HFFc6 (cell line): ENCODE data around the gene PROS1. TPM values are rescaled to one million over a fixed set of nuclear protein-coding genes. Genes with fewer than 3 reads are reported as not detected.

Experiments used
- DNase-seq: peaks from one replicate; pipeline ENCODE4 v3.0.0-alpha.2; 2018
- H3K27ac Mint-ChIP-seq: 2 replicates; pipeline ENCODE4 v1.8.0; 2020; ENCODE audit warnings: mild to moderate bottlenecking, mixed read lengths
- H3K27me3 Mint-ChIP-seq: 2 replicates; pipeline ENCODE4 v1.8.0; 2021; ENCODE audit warnings: mild to moderate bottlenecking, moderate library complexity, mixed read lengths; ENCODE audit not compliant: insufficient read depth
- H3K36me3 Mint-ChIP-seq: 2 replicates; pipeline ENCODE4 v1.8.0; 2021; ENCODE audit warnings: low read depth, mixed read lengths
- H3K4me1 Mint-ChIP-seq: 2 replicates; pipeline ENCODE4 v1.8.0; 2020; ENCODE audit warnings: low read depth, mixed read lengths
- H3K4me3 Mint-ChIP-seq: 2 replicates; pipeline ENCODE4 v1.8.0; 2020; ENCODE audit warnings: mild to moderate bottlenecking, moderate library complexity, mixed read lengths
- H3K9me3 Mint-ChIP-seq: 2 replicates; pipeline ENCODE4 v1.8.0; 2020; ENCODE audit warnings: mild to moderate bottlenecking, mixed read lengths
- long read RNA-seq: library from polyadenylated mRNA; unstranded; transcript quantifications from one replicate; pipeline ENCODE4 v2.0.0, GENCODE V29; 2019
- total RNA-seq, 6 experiments: library from RNA; stranded (reverse); fragmentation: NEBNext Ultra II Directional; extraction: Animal tissue kit (Norgen Biotek cat#: 25700); gene quantifications; 2 replicates in 1 of 6; 3 replicates in 5 of 6; pipeline ENCODE4 v1.2.3, GENCODE V29; 2021
- TF ChIP-seq, protein P1 (sequence below): fragments of 200-600 bp; sonication (generic); IDR thresholded peaks from 2 replicates; pipeline ENCODE4 v1.5.0; 2021; ENCODE audit warnings: antibody characterized with exemption, mild to moderate bottlenecking

Gene PROS1
- total RNA-seq: 1 to 10 TPM; 1.1 to 2.0 (median 1.7) TPM
- long read RNA-seq, partial matches to known transcripts: 1 of 1 reads
- long read RNA-seq, other reads (novel, unspliced or antisense): 0 of 1 reads

DNA sequence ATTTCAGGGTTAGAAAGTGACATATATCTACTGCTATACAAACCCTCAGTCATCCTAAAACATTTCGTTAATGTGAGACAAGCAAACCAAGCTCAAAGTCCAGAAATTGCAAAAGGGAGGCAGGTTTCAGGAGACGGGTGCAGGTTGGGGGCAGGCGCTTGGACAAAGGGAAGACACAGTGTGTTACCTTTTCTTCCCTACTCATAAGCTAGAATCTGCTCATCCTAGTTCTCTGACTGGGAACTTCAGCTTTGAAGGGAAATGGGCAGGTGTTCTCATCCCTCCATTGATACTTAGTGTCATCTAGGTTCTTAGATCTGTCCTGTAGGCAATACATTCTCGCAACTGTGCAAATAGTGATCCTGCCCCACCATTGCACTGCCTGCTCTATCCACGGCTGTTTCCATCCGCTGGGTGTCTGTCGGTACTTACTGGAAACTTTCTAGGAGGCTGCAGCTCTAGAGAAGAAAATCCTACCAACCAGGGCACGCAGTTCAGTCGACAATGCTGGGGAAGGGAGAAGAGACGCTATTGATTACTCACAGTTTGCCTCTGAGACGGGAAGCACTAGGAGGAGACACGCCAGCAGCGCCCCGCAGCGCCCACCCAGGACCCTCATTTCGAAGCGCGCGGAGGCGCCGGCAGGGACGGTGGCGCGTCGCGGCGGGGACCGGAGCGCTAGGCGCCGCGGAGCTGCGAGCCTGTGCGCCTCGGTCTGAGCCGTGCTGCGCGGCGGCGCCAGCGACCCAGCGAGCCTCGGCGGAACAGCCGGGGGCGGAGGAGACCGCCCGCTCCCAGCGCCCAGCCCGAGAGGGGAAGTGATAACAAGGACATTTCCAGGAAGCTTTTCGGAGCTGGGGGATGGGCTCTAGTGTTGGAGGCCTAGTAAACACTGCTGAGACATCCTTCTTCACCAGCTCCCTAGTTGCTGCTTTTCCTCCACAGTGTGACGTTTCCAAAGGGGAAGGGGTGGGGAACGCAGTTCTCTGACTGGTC, at the start of gene PROS1:
TSS of gene PROS1 (minus strand) at position 766 of the 996 bp plus-strand sequence. CDS start at position 619, 147 bp downstream.
- Mint-ChIP-seq H3K27ac (peak within 1 kb of the TSS; percentile 87), H3K36me3 (no peaks in the 10 kb centered on the region), H3K4me1 (peaks cover 21% of the 10 kb centered on the region), H3K4me3 (peak within 1 kb of the TSS; percentile 86), H3K27me3 (no peaks in the 10 kb centered on the region; the same call in 1 of the 2 replicates), H3K9me3 (no peaks in the 10 kb centered on the region)
- peak; percentile 44 for DNase-seq
- TF ChIP-seq, protein P1, sequence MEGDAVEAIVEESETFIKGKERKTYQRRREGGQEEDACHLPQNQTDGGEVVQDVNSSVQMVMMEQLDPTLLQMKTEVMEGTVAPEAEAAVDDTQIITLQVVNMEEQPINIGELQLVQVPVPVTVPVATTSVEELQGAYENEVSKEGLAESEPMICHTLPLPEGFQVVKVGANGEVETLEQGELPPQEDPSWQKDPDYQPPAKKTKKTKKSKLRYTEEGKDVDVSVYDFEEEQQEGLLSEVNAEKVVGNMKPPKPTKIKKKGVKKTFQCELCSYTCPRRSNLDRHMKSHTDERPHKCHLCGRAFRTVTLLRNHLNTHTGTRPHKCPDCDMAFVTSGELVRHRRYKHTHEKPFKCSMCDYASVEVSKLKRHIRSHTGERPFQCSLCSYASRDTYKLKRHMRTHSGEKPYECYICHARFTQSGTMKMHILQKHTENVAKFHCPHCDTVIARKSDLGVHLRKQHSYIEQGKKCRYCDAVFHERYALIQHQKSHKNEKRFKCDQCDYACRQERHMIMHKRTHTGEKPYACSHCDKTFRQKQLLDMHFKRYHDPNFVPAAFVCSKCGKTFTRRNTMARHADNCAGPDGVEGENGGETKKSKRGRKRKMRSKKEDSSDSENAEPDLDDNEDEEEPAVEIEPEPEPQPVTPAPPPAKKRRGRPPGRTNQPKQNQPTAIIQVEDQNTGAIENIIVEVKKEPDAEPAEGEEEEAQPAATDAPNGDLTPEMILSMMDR: peak; percentile 10; the same call in 1 of the 2 replicates

DNA sequence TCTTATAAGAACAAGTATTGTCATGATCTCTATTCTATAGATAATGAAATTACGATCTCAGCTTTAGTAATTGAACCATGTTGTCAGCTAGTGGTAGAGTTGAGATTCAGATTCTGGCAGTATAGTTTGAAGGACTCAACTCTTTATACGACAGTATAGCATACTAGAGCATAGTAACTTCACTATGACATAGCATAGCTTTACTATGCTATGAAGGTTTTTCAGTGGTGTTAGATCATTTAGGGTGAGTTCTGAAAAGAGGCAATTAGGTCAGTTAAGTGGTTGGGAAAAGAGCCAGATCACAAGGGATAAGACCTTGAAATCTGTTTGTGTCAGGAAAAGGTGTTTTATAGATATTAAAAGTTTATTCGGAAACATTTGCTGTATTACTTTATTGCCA, 46.6 kb upstream of the PROS1 start:
- H3K4me1 Mint-ChIP-seq: peaks cover 7% of the 10 kb centered on the region
- DNase-seq: no peak
- no peaks in the 10 kb centered on the region for H3K9me3 Mint-ChIP-seq
- H3K4me3 Mint-ChIP-seq: no peak overlapping the region
- TF ChIP-seq, protein P1: no peak
- H3K27me3 Mint-ChIP-seq: no peaks in the 10 kb centered on the region; the same call in 1 of the 2 replicates
- H3K27ac Mint-ChIP-seq: no peak overlapping the region
- no peaks in the 10 kb centered on the region for H3K36me3 Mint-ChIP-seq

DNA sequence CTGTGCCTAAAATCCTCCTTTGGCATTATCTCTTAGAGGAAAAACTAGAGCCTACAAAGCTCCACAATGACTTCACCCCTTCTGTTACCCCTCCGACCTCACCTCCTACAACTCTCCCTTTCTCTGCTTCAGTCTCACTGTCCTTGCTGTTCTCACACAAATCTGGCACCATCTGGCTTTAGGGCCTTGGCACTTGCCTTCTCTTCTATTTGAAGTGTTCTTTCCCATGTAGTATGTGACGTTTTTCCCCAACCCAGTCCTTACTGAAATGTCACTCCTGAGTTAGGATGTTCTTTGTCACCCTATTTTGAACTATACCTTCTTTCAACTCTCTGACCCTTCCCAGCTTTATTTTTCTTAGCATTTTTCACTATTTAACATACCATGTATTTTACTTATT, 46.0 kb upstream of the PROS1 start:
- Mint-ChIP-seq H3K9me3 (no peaks in the 10 kb centered on the region), H3K27ac (no peak overlapping the region), H3K4me3 (no peak overlapping the region), H3K27me3 (no peaks in the 10 kb centered on the region; the same call in 1 of the 2 replicates), H3K36me3 (peaks cover 4% of the 10 kb centered on the region; the same call in 1 of the 2 replicates), H3K4me1 (peaks cover 7% of the 10 kb centered on the region)
- no peak for DNase-seq
- TF ChIP-seq, protein P1: no peak

DNA sequence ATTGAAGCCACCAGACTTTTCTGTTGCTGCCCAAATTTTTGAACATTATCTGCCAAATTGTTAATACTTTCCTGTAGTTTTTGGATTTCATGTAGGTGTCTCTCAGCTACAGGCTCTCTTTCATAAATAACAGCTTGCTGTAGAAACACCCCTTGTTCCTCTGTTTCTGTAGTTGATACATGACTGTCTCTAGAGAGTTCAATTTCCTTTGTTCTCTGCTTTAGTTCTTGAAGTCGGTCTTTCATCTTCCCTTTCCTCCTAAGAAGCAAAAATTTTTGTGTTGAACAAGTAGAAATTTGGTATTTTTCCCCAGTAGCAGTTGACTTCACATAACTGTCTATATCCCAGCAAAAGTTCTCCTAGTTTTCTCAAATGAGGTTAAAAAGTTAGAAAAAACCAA, 41.3 kb upstream of the PROS1 start:
- no peak overlapping the region for H3K4me3 Mint-ChIP-seq
- no peaks in the 10 kb centered on the region for H3K4me1 Mint-ChIP-seq
- no peak for DNase-seq
- H3K36me3 Mint-ChIP-seq: peaks cover 5% of the 10 kb centered on the region; the same call in 1 of the 2 replicates
- H3K27me3 Mint-ChIP-seq: no peaks in the 10 kb centered on the region
- no peak overlapping the region for H3K27ac Mint-ChIP-seq
- H3K9me3 Mint-ChIP-seq: no peaks in the 10 kb centered on the region
- TF ChIP-seq, protein P1: no peak

DNA sequence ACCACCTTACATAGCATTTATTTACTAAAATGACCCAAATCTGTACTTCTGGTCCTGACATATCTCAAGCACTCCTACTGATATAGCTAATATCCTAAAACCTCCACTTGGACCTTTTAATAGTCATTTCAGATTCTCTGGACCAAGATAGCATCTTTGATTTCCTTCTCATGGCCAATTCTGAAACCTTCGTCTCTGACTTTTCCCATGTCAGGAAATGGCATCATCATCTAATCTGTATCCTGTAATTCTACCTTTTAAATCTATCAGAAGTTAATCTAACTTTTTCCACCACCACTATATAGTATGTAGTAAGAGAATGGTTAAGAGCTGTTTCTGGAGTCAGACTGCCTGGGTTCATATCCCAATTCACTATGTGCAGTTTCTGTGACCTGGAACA, 38.5 kb upstream of the PROS1 start:
- TF ChIP-seq, protein P1: no peak
- DNase-seq: no peak
- Mint-ChIP-seq H3K27ac (no peak overlapping the region), H3K4me1 (no peaks in the 10 kb centered on the region), H3K9me3 (no peaks in the 10 kb centered on the region), H3K4me3 (no peak overlapping the region), H3K27me3 (no peaks in the 10 kb centered on the region), H3K36me3 (peaks cover 5% of the 10 kb centered on the region; the same call in 1 of the 2 replicates)
